Right lobe of liver (tissue), 6 donors: ENCODE results near the gene XAGE1B. TPM values are rescaled to one million over a fixed set of nuclear protein-coding genes. Genes with fewer than 3 reads are reported as not detected.
"Not testable (repeated sequence)": the region's sequence is repeated elsewhere in the genome, so short reads cannot be mapped to it uniquely, and the experiment has no call there.

Source experiments
- ATAC-seq, 4 donors: fragments of 200-7000 bp; cut with Tn5 transposase; one replicate each; pipeline ENCODE4 v1.9.1; 2020; ENCODE audit warnings: mild to moderate bottlenecking in 4 of 4, moderate library complexity in 4 of 4
- DNase-seq, 3 donors: peaks; one replicate each; pipeline ENCODE4 v3.0.0-alpha.2; 2020
- H3K27ac ChIP-seq, 3 donors: fragments of 200-600 bp; one replicate each; pipeline ENCODE4 v1.8.0; 2022
- H3K27me3 ChIP-seq, 2 donors: fragments of 200-600 bp; one replicate each; pipeline ENCODE4 v1.8.0; 2022
- H3K36me3 ChIP-seq, 4 donors: fragments of 200-600 bp; sonication (generic) in 1 of 4; one replicate each; pipeline versions ENCODE4 v1.5.1 to v1.8.0; 2017 to 2022; ENCODE audit warnings: control low read depth in 1 of 4
- H3K4me1 ChIP-seq, 4 donors: fragments of 200-600 bp; sonication (generic) in 1 of 4; one replicate each; pipeline versions ENCODE4 v1.5.1 to v1.8.0; 2017 to 2022; ENCODE audit warnings: control low read depth in 1 of 4
- H3K4me3 ChIP-seq, 3 donors: fragments of 200-600 bp; one replicate each; pipeline ENCODE4 v1.8.0; 2022
- H3K9me3 ChIP-seq, 4 donors: fragments of 200-600 bp; sonication (generic) in 1 of 4; one replicate each; pipeline versions ENCODE4 v1.5.1 to v1.8.0; 2017 to 2022; ENCODE audit warnings: control low read depth in 1 of 4
- POLR2A ChIP-seq: fragments of 450-650 bp; IDR thresholded peaks from one replicate; pipeline ENCODE4 v1.6.1; 2017; ENCODE audit warnings: antibody characterized with exemption, mild to moderate bottlenecking
- WGBS: methylation state at CpG from one replicate; pipeline ENCODE4 v1.1.6; 2018; ENCODE audit warnings: low coverage, low lambda C conversion rate; ENCODE audit not compliant: insufficient coverage; ENCODE audit errors: missing lambda C conversion rate; 5-methylcytosine and 5-hydroxymethylcytosine counted together
- intact Hi-C, 2 donors: fragments of 100-400 bp; cut with DNase I; formaldehyde crosslinking; loops; one replicate each; pipeline versions ENCODE4 v1.11.2 to v1.14.1; 2022
- long read RNA-seq: library from polyadenylated mRNA; unstranded; transcript quantifications from one replicate; pipeline ENCODE4 v2.0.0, GENCODE V29; 2019
- total RNA-seq, 6 experiments: library from RNA; depleted of rRNA in 2 of 6; stranded (reverse); fragments of >200 nt in 2 of 6; fragmentation: NEBNext Ultra II Directional in 3 of 6; extraction: Animal tissue kit (Norgen Biotek cat#: 25700) in 3 of 6; gene quantifications; one replicate each; pipeline versions ENCODE4 v1.1.0 to v1.2.4, GENCODE V29; 2016 to 2023
- TF ChIP-seq, protein P1 (sequence below), 4 donors: fragments of 200-600 bp in 3 of 4; fragments of 450-650 bp in 1 of 4; IDR thresholded peaks; one replicate each; pipeline versions ENCODE4 v1.5.1 to v1.8.0; 2016 to 2022; ENCODE audit warnings: antibody characterized with exemption in 4 of 4, mild to moderate bottlenecking in 2 of 4
- donor health status: DM: no; HTN: yes; CAD: no.
- donor health status: DM: no; HTN: no; CAD: no.
- donor health status: DM: no; HTN: no; CAD: no.
- donor health status: DM: no; HTN: yes; CAD: no.
- donor health status: DM: no; HTN: yes; CAD: no.

The XAGE1B gene
- total RNA-seq: not detected
- long read RNA-seq: 0 reads

GRCh38 chrX:52516987-52517325, at the start of gene XAGE1B:
TSS of gene XAGE1B (minus strand) at chrX:52517063. CDS start at chrX:52515527, 1,536 bp downstream.
- peak in 1 of 4 donors; percentile 33 for ATAC-seq
- intact Hi-C loops: not testable (repeated sequence)

DNA sequence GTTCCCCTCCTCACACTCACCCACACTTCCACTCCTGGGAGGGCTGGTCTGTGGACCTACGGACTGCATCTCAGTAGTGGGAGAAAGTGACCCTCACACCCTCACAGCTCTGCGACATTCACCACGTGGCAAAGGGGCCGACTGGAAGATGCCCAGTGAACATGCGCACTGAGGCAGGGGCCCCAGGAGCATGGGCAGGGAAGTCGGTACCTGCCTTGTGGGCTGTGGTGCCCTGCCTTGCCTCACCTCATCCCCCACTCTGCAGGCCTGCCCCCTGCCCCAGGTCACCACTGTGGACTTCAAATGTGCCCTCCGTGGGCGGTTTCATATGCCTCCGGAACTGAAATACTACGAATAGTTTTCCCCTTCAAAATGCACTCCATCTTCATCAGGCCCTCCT, 46.2 kb upstream of the XAGE1B start:
- H3K9me3 ChIP-seq: no peaks in the 10 kb centered on the region
- 76% methylated on average over 6 of the region's 10 CpGs for WGBS
- H3K4me3 ChIP-seq: no peak overlapping the region
- no peaks in the 10 kb centered on the region for H3K4me1 ChIP-seq
- no peaks in the 10 kb centered on the region for H3K27me3 ChIP-seq
- no peaks in the 10 kb centered on the region for H3K36me3 ChIP-seq
- ATAC-seq (no peak), DNase-seq (no peak)
- TF ChIP-seq, protein P1, sequence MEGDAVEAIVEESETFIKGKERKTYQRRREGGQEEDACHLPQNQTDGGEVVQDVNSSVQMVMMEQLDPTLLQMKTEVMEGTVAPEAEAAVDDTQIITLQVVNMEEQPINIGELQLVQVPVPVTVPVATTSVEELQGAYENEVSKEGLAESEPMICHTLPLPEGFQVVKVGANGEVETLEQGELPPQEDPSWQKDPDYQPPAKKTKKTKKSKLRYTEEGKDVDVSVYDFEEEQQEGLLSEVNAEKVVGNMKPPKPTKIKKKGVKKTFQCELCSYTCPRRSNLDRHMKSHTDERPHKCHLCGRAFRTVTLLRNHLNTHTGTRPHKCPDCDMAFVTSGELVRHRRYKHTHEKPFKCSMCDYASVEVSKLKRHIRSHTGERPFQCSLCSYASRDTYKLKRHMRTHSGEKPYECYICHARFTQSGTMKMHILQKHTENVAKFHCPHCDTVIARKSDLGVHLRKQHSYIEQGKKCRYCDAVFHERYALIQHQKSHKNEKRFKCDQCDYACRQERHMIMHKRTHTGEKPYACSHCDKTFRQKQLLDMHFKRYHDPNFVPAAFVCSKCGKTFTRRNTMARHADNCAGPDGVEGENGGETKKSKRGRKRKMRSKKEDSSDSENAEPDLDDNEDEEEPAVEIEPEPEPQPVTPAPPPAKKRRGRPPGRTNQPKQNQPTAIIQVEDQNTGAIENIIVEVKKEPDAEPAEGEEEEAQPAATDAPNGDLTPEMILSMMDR (IDR thresholded peaks at IDR 0.05): no peak
- TF ChIP-seq POLR2A: no peak
- intact Hi-C loops: no loop called here
- no peak overlapping the region for H3K27ac ChIP-seq

More at GRCh38 chrX:52516987-52517325, at the start of gene XAGE1B:
- H3K27me3 ChIP-seq, H3K9me3 ChIP-seq, H3K27ac ChIP-seq, H3K4me1 ChIP-seq, H3K4me3 ChIP-seq, DNase-seq, H3K36me3 ChIP-seq: not testable (repeated sequence)
- no CpG with 5 or more reads among the region's 18 CpGs for WGBS

DNA sequence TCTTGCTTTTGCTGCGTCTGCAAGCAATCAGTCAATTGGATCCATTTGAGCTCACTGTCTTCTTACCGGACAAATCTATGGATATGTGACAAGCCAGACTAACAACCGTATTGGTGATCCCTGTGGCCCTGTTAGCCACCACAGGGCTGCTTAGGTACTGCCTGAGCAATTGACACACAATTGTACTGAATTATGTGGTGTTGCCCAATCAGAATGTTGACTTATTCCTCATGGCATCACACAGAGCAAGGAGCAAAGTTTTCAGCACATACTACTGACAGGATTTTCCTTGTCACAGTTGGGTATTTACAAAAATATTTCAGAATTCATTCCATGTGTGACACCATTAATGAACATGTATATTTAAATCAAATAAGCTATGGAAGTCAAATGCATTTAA, 41.3 kb upstream of the XAGE1B start:
- Histone ChIP-seq H3K27me3 (no peaks in the 10 kb centered on the region), H3K9me3 (no peaks in the 10 kb centered on the region), H3K27ac (no peak overlapping the region), H3K36me3 (no peaks in the 10 kb centered on the region), H3K4me3 (no peak overlapping the region), H3K4me1 (no peaks in the 10 kb centered on the region)
- TF ChIP-seq POLR2A: no peak
- TF ChIP-seq, protein P1 (IDR thresholded peaks at IDR 0.05): peak; percentile 6 to 48 (median 14)
- ATAC-seq: peak; percentile 88 to 93 (median 90)
- intact Hi-C loops: no loop called here
- no CpG with 5 or more reads among the region's 3 CpGs for WGBS
- DNase-seq: no peak

- ATAC-seq (no peak), DNase-seq (no peak)
- Histone ChIP-seq H3K4me1 (no peaks in the 10 kb centered on the region), H3K27me3 (no peaks in the 10 kb centered on the region), H3K4me3 (no peak overlapping the region), H3K9me3 (no peaks in the 10 kb centered on the region), H3K36me3 (no peaks in the 10 kb centered on the region), H3K27ac (no peak overlapping the region)
- no peak for TF ChIP-seq POLR2A
- TF ChIP-seq, protein P1 (IDR thresholded peaks at IDR 0.05): no peak
- intact Hi-C loops: no loop called here
- 50% methylated on average over 1 of the region's 1 CpG for WGBS
Measured at GRCh38 chrX:52556741-52557140, 39.9 kb upstream of the XAGE1B start.

GRCh38 chrX:52553995-52554642, 37.3 kb upstream of the XAGE1B start:
- DNase-seq (no peak), ATAC-seq (peak; percentile 71 to 83 (median 77))
- H3K27me3 ChIP-seq: no peaks in the 10 kb centered on the region
- no peaks in the 10 kb centered on the region for H3K4me1 ChIP-seq
- H3K27ac ChIP-seq: no peak overlapping the region
- H3K4me3 ChIP-seq: no peak overlapping the region
- intact Hi-C loops: no loop called here
- H3K9me3 ChIP-seq: no peaks in the 10 kb centered on the region
- H3K36me3 ChIP-seq: no peaks in the 10 kb centered on the region
- no peak for TF ChIP-seq POLR2A
- TF ChIP-seq, protein P1 (IDR thresholded peaks at IDR 0.05): no peak

GRCh38 chrX:52548769-52549168, 31.9 kb upstream of the XAGE1B start:
- H3K9me3 ChIP-seq, DNase-seq, H3K27ac ChIP-seq, H3K4me1 ChIP-seq, intact Hi-C loops, H3K36me3 ChIP-seq, H3K4me3 ChIP-seq, H3K27me3 ChIP-seq, ATAC-seq: not testable (repeated sequence)
- 54% methylated on average over 3 of the region's 3 CpGs for WGBS
